SIG-M5 treated with dmso at 0.1 percent for 504 hours (cell line): ENCODE results near the gene PPARD.
"Not testable (repeated sequence)": the region's sequence is repeated elsewhere in the genome, so short reads cannot be mapped to it uniquely, and the experiment has no call there.

Source experiments
- DNase-seq: peaks from one replicate; lab custom pipeline; 2025; ENCODE audit not compliant: unreplicated experiment; lab: John Stamatoyannopoulos, UW

The PPARD gene

DNA sequence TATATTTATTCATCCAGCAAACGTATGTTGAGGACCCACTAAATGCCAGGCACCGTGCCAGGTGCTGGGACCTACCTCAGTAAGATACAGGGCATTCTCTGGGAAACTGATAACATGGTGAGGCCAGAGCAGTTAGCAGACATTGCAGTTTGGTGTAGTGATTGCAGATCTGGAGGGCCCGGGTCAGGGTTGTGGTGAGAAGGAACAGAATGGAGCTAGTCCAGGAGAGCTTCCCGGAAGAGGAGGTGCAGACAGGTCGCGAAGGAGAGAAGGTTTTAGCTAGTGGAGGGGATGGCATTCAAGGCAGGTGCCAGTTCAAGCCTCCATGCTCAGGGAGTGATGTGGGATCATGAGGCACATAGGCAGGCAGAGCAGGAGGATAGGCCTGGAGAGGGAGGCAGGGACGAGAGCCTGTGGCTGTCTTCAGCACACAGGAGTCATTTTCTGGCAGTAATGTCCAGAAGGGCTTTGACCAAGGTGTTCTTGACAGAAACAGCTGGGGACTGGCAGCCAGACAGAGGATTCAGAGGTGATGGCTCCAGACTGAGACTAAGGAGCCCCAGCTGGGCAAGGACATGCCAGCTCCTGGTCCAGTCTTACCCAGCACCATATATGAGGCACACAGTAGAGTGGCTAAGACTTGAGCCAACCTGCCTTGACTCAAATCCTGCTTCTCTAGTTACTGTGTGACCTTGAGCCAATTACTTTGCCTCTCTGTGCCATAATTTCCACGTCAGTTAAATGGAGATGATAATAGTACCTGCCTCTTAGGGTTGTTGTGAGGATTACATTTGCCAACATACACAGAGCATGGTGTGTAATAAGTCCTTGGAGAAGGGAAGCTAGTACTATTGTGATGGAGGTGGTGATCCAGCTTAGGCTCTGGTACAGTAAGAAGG is 61.4 kb downstream of the PPARD start:
- no peak for DNase-seq

DNA sequence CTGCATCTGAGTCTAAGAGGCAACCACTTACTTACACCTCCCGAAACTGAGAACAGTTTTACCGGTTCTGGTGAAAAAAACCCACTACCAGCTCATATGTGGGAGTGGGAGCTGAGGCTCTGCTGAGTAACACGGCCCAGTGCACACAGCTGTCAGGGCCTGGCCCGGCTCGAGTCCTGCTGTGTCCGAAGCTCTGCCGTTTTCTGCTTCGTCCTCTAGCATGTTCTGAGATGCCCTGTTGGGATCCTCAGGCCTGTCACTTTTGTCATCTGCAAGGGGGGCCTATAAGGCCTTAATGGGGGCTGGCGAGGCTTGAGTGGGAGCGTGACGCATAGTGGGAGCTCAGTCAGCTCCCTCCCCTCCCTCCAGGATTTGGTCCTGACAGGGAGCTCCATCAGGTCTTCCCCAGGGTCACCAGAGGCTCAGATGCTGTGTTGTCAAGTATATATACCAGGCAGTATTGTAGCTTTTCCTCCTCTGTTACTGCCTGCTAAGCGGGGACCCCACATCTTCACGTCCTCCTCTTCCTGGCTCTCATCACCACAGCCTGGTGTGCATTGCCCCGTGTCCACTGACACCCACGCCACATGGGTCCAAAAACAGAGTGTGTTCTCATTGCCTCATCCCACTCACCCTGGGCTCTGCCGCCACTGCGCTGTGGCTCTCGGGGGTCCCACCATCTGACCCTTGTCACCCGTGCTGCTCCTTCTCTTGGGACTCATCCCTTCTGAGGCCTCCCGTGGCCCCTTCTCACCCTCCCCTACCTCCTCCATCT is 64.5 kb downstream of the PPARD start:
- DNase-seq = no peak

DNA sequence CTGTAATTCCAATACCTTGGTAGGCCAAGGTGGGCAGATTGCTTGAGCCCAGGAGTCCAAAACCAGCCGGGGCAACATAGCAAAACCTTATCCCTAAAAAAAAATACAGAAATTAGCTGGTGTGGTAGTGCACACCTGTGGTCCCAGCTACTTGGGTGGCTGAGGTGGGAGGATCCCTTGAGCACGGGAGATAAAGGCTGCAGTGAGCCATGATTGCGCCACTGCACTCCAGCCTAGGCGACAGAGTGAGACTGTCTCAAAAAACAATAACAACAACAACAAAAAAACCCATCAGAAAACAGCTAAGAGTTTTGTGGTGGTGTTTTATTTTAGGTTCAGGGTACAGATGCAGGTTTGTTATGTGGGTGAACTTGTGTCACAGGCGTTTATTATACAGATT is 66.9 kb downstream of the PPARD start:
- no peak for DNase-seq

DNA sequence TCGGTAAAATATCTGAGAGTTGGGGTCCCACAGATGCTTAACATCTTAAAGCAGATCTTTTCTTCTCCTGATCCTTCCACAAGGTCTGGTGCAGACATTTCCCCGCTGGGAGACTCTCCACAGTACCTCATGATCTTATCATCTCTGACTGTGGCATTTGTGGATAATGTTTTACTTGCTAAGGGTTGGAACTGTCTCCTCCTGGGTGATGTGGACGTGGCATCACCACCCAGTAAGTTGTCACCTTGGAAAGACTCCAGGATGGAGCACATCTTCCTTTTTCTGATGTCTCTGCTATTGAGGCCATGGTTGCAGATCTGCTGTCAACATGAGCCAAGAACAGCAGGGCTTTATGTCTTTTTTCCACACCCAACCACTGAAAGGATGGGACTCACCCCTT is 67.8 kb downstream of the PPARD start:
- no peak for DNase-seq

DNA sequence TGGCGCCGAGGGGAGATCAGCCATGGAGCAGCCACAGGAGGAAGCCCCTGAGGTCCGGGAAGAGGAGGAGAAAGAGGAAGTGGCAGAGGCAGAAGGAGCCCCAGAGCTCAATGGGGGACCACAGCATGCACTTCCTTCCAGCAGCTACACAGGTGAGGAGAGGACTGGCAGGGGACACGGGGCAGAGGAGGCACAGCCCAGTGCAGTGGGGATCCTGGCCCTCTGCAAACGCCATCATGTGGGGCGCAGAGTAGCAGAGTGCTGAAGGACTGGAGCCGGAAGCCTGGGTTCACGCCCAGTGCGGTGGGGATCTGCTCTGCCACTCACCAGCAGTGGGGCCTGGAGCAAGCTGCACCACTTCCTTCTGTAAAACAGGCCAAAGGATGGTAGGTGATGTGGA is 68.7 kb downstream of the PPARD start:
- no peak for DNase-seq

DNA sequence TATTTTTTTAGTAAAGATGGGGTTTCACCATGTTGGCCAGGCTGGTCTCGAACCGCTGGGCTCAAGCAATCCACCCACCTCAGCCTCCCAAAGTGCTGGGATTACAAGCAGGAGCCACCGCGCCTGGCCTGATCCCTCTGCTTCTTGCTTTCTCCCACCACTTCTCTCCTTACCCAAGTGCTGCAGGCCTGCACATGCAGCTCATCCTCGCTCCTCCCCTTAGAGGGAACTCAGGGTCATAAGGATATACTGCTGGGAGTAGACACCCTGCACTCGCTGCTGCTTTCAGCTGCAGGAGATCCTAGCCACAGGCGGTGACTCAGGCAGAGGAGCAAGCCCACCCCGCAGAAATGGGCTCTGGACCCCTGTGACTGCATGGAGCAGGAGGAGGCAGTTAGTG is 69.7 kb downstream of the PPARD start:
- no peak for DNase-seq

DNA sequence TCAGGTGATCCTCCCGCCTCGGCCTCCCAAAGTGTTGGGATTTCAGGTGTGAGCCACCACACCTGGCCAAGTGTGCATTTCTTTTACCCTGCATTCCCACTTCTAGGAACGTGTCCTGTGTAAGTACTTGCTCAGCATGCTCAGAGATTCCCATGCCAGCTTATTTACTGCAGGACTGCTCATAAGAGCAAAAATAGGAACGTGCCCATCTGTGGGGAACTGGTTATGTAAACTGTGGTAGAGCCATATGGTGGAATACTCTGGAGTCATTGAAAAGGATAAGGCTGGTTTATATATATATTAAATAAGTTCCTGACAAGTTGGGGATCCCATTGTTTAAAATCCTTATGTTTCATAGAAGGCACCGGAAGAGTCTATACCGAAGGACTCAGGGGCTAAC is 71.6 kb downstream of the PPARD start:
- DNase-seq = no peak

DNA sequence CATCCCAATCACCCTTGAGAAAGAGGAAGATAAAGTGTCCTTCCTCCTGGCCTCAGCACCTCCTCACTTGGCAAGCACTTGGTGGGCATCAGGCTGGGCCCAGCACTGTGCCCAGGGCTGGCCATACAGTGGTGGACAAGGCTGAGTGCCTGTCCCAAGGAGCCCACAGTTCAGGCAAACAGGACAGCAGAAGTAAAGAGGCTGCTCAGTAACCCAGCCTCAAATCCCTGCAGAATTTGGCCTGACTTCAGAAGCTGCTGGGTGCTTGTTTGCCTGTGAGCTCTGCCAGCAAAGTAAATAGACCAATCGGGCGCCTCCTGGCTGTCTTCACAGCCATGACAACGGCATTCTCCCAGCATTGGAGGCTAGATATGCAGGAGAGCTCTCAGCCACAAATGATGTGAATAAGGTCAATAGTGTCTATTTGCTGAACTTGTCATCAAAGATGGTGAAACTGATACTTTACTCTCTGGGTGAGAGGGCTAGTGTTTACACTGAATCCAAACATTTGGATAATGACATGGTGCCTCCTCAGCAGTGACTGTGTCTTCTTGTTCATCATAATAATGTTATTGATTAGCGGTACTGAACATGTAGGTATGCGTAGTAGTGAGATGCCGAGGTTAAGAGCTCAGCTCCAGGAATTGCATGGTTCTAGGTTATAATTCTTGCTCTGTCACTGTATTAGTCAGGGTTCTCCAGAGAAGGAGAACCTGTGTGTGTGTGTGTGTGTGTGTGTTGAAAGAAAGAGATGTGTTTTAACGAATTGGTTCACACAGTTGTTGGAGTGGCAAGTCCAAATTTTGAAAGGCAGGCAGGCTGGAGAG is 72.9 kb downstream of the PPARD start:
- peak; percentile 38 for DNase-seq

DNA sequence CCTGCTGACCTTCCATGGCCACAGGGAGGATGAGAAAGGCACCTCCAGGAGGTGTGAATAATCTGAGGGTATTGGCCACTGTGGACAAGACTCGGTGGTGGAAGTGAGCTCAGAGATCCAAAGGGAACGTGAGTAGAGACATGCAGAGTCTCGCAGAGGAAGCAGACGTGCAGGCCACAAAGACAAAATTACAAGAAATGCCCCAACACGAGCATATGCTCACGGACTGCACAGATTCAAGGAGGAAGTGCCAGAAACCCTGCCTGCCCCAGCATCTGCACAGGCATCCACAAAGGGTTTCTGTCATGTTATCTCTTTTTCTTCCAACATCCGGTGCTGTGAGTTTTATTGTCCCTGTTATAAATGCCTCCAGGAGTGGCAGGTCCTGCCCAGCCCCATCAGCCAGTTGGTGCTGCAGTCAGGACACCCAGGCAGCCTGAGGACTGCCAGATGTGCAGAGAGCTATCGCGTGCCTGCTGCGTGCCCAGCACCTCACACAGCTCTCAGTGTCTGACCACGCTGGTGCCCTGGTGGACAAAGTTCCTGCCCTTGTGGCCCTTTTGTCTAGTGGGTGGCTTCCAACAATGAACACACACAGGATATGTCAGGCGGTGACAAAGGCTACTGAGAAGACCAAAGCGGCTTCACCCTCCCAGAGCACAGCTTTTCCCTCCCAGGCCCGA is 75.8 kb downstream of the PPARD start:
- no peak for DNase-seq

DNA sequence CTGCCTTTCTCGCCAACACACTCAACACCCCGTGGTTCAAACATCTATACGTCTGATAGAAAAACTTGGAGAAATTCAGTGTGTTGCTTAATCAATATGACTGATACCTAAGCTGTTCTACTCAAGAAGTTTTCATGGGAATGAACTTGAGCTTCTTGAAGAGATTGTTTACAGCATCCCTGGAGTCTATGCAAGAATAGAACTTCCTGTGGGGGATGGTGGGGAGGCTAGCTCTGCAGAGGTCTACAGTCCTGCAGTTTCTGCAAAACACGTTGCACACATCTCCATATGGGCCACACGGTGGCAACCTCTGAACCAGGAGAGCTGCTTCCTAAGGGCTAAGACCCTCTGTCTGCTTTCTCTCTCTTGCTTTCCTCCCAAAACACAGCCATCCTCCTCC is 77.1 kb downstream of the PPARD start:
- DNase-seq = peak; percentile 19

DNA sequence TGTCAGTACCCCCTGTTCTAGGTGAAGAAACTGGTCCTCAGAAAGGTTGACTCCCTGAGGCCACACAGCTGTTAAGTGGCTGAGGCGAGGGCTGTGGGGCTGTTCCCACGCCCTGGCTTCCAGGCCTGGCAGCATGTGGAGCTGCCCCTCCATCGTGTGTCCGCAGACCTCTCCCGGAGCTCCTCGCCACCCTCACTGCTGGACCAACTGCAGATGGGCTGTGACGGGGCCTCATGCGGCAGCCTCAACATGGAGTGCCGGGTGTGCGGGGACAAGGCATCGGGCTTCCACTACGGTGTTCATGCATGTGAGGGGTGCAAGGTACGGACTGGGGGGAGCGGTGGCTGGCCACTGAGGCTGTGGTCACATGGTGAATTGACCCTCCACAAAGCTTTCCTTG is 77.6 kb downstream of the PPARD start:
- DNase-seq = no peak

DNA sequence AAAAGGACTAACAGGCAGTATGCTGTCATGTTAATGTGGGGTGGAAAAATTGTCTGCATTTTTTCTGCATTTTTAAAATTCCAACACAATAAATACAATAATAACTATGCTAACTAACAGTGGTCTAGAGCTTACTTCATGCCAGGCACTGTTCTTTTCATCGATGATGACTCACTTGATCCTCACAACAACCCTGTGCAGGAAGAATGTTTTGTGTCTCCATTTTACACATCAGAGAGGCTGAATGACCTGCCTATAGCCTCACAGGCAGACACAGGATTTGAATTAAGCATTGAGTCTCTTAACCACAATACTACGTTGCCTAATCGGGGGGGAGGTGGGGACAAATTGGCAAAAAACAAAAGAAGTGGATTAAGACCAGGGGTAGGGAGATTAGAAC is 82.9 kb downstream of the PPARD start:
- DNase-seq = peak; percentile 34

DNA sequence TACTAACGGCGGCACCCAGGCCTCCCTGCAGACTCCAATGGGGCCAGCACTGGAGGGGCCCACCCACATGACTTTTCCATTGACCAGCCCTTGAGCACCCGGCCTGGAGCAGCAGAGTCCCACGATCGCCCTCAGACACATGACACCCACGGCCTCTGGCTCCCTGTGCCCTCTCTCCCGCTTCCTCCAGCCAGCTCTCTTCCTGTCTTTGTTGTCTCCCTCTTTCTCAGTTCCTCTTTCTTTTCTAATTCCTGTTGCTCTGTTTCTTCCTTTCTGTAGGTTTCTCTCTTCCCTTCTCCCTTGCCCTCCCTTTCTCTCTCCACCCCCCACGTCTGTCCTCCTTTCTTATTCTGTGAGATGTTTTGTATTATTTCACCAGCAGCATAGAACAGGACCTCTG is 83.7 kb downstream of the PPARD start:
- peak; percentile 89 for DNase-seq

DNA sequence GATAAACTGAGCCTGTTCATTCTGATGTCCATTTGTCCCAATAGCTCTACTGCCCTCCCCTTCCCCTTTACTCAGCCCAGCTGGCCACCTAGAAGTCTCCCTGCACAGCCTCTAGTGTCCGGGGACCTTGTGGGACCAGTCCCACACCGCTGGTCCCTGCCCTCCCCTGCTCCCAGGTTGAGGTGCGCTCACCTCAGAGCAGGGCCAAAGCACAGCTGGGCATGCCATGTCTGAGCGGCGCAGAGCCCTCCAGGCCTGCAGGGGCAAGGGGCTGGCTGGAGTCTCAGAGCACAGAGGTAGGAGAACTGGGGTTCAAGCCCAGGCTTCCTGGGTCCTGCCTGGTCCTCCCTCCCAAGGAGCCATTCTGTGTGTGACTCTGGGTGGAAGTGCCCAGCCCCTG is 85.1 kb downstream of the PPARD start:
- DNase-seq = no peak

DNA sequence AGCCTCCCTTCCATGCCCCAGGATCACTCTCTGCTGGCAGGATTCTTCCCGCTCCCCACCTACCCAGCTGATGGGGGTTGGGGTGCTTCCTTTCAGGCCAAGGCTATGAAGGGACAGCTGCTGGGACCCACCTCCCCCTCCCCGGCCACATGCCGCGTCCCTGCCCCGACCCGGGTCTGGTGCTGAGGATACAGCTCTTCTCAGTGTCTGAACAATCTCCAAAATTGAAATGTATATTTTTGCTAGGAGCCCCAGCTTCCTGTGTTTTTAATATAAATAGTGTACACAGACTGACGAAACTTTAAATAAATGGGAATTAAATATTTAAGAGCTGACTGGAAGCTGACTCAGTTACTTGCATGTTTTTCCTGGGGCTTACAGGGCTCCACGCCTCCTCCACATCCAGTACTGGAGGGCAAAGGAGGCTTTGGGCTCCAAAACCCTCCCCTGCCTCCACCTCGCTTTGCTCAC is 85.5 kb downstream of the PPARD start:
- no peak for DNase-seq

DNA sequence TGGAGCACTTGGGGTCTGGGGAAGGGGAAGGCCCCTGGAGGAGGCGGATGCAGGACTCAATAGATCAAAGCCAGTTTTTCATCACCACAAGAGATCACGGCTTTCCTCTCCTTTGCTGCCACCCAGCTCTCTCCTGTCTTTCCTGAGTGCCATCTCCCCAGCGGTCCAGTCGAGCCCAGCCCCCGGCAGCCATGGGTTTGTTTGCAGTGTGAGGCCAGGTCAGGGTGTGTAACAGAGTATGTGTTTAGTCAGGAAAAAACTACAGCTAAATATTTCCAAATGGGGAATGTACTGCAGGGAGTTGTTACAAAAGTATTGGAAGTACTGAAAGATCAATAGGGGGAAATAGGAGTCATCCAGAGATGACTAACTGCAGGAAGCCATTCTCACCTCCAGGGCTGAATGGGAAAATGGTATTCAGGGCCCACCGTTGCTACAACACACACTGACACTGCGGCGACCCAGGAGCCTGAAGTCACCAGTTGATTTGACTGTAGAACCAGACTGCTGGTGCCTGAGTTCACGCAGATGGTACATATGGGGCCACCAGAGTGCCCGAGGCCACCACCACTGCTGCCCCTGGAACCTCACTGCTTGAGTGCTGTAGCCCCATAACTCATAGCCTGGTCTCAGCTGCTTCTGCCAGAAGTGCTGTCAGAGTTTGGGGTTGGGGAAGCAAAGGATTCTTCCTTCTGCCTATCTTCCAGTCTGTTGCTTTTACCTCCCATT is 86.2 kb downstream of the PPARD start:
- DNase-seq = no peak

DNA sequence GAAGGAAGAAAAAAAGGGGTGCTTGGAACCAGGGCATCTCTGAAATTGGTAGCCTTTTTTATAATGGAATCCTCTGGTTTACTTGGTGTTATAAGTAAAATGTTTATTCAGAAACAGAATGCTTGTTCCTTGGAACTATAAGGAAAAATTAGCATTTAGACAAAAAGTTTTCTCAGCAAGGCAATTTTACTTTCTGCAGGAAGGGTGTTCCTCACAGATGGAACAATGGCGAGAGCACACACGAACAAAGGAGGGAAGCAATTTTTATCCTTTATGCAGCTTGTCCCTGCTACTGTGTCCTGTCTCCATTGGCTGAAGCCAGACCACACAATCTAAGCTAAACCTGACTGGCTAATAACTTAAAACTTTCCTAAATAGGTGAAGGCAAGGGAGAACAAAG is 87.1 kb downstream of the PPARD start:
- DNase-seq = no peak

DNA sequence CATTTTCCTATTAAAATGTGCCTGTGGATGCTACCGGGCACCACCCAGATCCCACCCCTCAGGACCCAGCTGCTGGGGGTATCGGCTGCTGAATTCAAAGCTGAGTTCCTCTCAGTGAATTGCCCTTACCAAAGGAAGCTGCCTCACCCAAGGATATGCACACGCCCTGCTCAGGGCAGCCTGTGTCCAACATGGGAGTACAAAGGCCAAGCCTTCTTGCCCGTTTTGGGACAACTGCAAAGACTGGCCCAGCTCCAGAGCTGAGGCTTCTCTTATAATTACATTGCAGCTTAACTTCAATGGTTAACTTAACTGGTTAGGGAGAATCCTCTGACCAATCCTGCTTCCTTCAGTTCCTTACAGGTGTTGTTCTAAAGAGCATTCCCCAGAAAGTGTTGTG is 89.9 kb downstream of the PPARD start:
- DNase-seq = no peak

DNA sequence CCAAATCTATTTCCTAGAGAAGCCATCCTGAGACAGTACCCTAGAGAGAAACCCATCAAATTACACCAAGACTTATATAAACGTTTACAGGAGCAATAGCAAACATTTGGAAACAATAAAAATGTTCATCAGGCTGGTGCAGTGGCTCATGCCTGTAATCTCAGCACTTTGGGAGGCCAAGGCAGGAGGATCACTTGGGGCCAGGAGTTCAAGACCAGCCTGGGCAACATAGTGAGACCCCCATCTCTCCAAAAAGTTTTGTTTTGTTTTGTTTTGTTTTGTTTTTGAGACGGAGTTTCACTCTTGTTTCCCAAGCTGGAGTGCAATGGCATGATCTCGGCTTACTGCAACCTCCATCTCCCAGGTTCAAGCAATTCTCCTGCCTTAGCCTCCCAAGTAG is 90.3 kb downstream of the PPARD start:
- DNase-seq = not testable (repeated sequence)
